Skeletal muscle satellite cell (primary cell): Measurements from ENCODE around the gene ITIH2.
"Not testable (repeated sequence)": the region's sequence is repeated elsewhere in the genome, so short reads cannot be mapped to it uniquely, and the experiment has no call there.

Source experiments
- H3K27me3 ChIP-seq: 2 replicates; pipeline ENCODE4 v1.7.0; 2013; ENCODE audit warnings: low read length; ENCODE audit not compliant: control insufficient read depth, insufficient read depth
- H3K36me3 ChIP-seq: 2 replicates; pipeline ENCODE4 v1.7.0; 2013; ENCODE audit warnings: mild to moderate bottlenecking, control low read depth, low read length; ENCODE audit not compliant: insufficient read depth
- H3K4me1 ChIP-seq: 2 replicates; pipeline ENCODE4 v1.7.0; 2013; ENCODE audit warnings: low read length; ENCODE audit not compliant: control insufficient read depth, insufficient read depth
- H3K4me2 ChIP-seq: 2 replicates; pipeline ENCODE4 v1.7.0; 2013; ENCODE audit warnings: mild to moderate bottlenecking, low read length
- H3K4me3 ChIP-seq: 2 replicates; pipeline ENCODE4 v1.7.0; 2013; ENCODE audit warnings: low read length
- H3K9ac ChIP-seq: 2 replicates; pipeline ENCODE4 v1.7.0; 2013; ENCODE audit warnings: mild to moderate bottlenecking, low read depth, low read length, moderate library complexity
- H3K9me3 ChIP-seq: replicated peaks from 2 replicates; pipeline ENCODE4 v1.7.0; 2013; ENCODE audit warnings: mild to moderate bottlenecking, control low read depth, low read length

Gene ITIH2

GRCh38 chr10:7679256-7679655 is 23.9 kb upstream of the ITIH2 start:
- Histone ChIP-seq H3K4me2 (no peak overlapping the region), H3K27me3 (peaks cover 5% of the 10 kb centered on the region), H3K4me3 (no peak overlapping the region), H3K9ac (no peak overlapping the region), H3K4me1 (no peaks in the 10 kb centered on the region), H3K9me3 (no peaks in the 10 kb centered on the region), H3K36me3 (no peaks in the 10 kb centered on the region)

GRCh38 chr10:7680078-7680477 is 23.0 kb upstream of the ITIH2 start:
- not testable (repeated sequence) for H3K4me3 ChIP-seq, H3K4me1 ChIP-seq, H3K9me3 ChIP-seq, H3K36me3 ChIP-seq, H3K4me2 ChIP-seq, H3K27me3 ChIP-seq, H3K9ac ChIP-seq

- Histone ChIP-seq H3K4me3 (no peak overlapping the region), H3K9me3 (no peaks in the 10 kb centered on the region), H3K4me1 (no peaks in the 10 kb centered on the region), H3K9ac (no peak overlapping the region), H3K27me3 (no peaks in the 10 kb centered on the region), H3K4me2 (no peak overlapping the region), H3K36me3 (no peaks in the 10 kb centered on the region)
These were observed 16.6 kb upstream of the ITIH2 start for GRCh38 chr10:7686351-7687171.

- no peaks in the 10 kb centered on the region for H3K36me3 ChIP-seq
- H3K4me1 ChIP-seq, result no peaks in the 10 kb centered on the region
- H3K9me3 ChIP-seq, result no peaks in the 10 kb centered on the region
- H3K9ac ChIP-seq, result no peak overlapping the region
- no peak overlapping the region for H3K4me2 ChIP-seq
- H3K4me3 ChIP-seq, result no peak overlapping the region
- H3K27me3 ChIP-seq, result no peaks in the 10 kb centered on the region
These were observed 15.7 kb upstream of the ITIH2 start for GRCh38 chr10:7687228-7687907.

GRCh38 chr10:7689591-7689990 is 13.5 kb upstream of the ITIH2 start:
- H3K4me3 ChIP-seq, result no peak overlapping the region
- no peaks in the 10 kb centered on the region for H3K9me3 ChIP-seq
- no peak overlapping the region for H3K4me2 ChIP-seq
- H3K9ac ChIP-seq, result no peak overlapping the region
- H3K27me3 ChIP-seq, result no peaks in the 10 kb centered on the region
- no peaks in the 10 kb centered on the region for H3K36me3 ChIP-seq
- no peaks in the 10 kb centered on the region for H3K4me1 ChIP-seq

- not testable (repeated sequence) for H3K9me3 ChIP-seq, H3K4me2 ChIP-seq, H3K4me1 ChIP-seq, H3K9ac ChIP-seq, H3K27me3 ChIP-seq, H3K4me3 ChIP-seq, H3K36me3 ChIP-seq
These were observed 12.1 kb upstream of the ITIH2 start for GRCh38 chr10:7690885-7691597.

GRCh38 chr10:7692368-7692767 is 10.7 kb upstream of the ITIH2 start:
- not testable (repeated sequence) for H3K4me2 ChIP-seq, H3K27me3 ChIP-seq, H3K4me1 ChIP-seq

GRCh38 chr10:7693194-7693593 is 9.9 kb upstream of the ITIH2 start:
- not testable (repeated sequence) for H3K9ac ChIP-seq, H3K4me2 ChIP-seq, H3K4me3 ChIP-seq, H3K9me3 ChIP-seq, H3K36me3 ChIP-seq, H3K4me1 ChIP-seq, H3K27me3 ChIP-seq

More at GRCh38 chr10:7692368-7692767, 10.7 kb upstream of the ITIH2 start:
- H3K4me3 ChIP-seq, H3K36me3 ChIP-seq, H3K9me3 ChIP-seq, H3K9ac ChIP-seq: not testable (repeated sequence)

- Histone ChIP-seq H3K9ac (no peak overlapping the region), H3K4me1 (no peaks in the 10 kb centered on the region), H3K4me3 (no peak overlapping the region), H3K9me3 (no peaks in the 10 kb centered on the region), H3K27me3 (no peaks in the 10 kb centered on the region), H3K4me2 (no peak overlapping the region), H3K36me3 (no peaks in the 10 kb centered on the region)
These were observed 6.6 kb upstream of the ITIH2 start for GRCh38 chr10:7696545-7696944.

GRCh38 chr10:7697426-7697825 is 5.7 kb upstream of the ITIH2 start:
- Histone ChIP-seq H3K36me3 (no peaks in the 10 kb centered on the region), H3K4me1 (no peaks in the 10 kb centered on the region), H3K27me3 (no peaks in the 10 kb centered on the region), H3K9ac (no peak overlapping the region), H3K9me3 (no peaks in the 10 kb centered on the region), H3K4me2 (no peak overlapping the region), H3K4me3 (no peak overlapping the region)

- Histone ChIP-seq H3K9ac (no peak overlapping the region), H3K4me2 (no peak overlapping the region), H3K4me3 (no peak overlapping the region), H3K36me3 (no peaks in the 10 kb centered on the region), H3K9me3 (no peaks in the 10 kb centered on the region), H3K27me3 (no peaks in the 10 kb centered on the region), H3K4me1 (no peaks in the 10 kb centered on the region)
These were observed 2.5 kb upstream of the ITIH2 start for GRCh38 chr10:7700577-7701125.
